GM12872 (cell line): ENCODE measurements around the gene ERRFI1.

ENCODE experiments used
- TF ChIP-seq, protein P1 (sequence below): IDR thresholded peaks from 3 replicates; pipeline ENCODE4 v1.5.1; 2011; ENCODE audit warnings: low read depth, mild to moderate bottlenecking, low read length, moderate library complexity; ENCODE audit not compliant: insufficient read depth

Gene ERRFI1

DNA sequence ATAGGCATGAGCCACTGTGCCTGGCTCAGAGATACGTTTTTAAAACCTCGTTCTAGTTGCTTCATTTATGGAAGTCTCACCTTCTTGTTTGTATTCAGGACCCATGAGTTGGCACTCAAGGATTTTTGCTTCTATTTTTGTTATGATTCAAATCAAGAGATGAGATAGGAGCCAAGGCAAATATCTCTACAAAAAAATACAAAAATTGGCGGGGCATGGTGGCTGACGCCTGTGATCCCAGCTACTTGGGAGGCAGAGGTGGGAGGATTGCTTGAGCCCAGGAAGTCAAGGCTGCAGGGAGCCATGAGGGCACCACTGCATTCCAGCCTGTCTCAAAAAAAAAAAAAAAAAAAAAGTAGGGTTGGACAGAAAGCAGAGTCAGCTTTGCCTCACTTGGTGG, 36.8 kb upstream of the ERRFI1 start:
- TF ChIP-seq, protein P1, sequence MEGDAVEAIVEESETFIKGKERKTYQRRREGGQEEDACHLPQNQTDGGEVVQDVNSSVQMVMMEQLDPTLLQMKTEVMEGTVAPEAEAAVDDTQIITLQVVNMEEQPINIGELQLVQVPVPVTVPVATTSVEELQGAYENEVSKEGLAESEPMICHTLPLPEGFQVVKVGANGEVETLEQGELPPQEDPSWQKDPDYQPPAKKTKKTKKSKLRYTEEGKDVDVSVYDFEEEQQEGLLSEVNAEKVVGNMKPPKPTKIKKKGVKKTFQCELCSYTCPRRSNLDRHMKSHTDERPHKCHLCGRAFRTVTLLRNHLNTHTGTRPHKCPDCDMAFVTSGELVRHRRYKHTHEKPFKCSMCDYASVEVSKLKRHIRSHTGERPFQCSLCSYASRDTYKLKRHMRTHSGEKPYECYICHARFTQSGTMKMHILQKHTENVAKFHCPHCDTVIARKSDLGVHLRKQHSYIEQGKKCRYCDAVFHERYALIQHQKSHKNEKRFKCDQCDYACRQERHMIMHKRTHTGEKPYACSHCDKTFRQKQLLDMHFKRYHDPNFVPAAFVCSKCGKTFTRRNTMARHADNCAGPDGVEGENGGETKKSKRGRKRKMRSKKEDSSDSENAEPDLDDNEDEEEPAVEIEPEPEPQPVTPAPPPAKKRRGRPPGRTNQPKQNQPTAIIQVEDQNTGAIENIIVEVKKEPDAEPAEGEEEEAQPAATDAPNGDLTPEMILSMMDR = no peak

DNA sequence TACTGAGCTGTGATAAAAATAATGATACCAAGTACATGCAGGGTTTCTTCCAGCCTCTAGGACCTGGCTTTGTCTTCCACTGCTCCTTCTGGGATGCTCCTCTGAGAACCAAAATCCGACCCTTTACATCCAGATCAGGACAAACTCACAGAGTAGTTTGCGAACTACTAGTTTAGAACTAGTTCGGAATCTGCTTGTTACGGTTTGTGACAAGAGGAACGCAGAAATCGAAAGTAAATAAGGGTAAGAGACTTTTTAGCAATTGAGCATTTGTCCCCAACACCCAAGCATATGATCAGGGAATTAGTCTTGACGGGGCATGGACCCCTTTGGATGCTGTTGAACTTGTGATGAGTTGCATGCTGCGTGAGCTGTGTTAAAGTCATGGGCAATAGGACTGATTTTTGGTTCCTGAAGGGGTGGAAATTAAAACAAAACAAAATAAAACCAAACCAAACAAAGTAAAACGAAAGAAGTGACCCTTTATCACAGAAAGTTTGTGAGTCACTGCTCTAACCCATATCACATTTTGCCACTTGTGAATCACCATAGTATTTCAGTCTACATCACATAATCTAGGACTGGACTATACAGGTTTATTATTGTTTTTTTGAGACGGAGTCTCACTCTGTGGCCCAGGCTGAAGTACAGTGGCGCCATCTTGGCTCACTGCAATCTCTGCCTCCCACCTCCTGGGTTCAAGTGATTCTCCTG, 35.7 kb upstream of the ERRFI1 start:
- TF ChIP-seq, protein P1 = no peak

DNA sequence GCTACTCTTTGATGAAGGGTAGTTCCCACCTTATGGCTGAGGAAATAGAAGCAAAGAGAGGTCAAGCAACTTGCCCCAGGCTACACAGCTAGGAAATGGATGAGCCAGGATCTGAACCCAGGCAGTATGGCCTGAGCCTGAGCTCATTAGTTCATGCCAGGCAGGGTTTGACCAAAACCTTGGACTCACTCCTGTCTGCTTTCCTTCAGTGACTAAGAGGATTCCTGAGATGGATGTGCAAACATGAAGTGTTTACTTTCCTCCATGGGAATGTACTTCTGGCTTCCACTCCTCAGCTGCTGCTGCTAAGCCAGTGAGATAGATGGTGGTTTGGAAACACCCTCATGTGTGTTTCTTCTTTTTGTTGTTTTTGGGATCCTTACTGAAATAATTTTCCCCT, 35.1 kb upstream of the ERRFI1 start:
- TF ChIP-seq, protein P1 = no peak

DNA sequence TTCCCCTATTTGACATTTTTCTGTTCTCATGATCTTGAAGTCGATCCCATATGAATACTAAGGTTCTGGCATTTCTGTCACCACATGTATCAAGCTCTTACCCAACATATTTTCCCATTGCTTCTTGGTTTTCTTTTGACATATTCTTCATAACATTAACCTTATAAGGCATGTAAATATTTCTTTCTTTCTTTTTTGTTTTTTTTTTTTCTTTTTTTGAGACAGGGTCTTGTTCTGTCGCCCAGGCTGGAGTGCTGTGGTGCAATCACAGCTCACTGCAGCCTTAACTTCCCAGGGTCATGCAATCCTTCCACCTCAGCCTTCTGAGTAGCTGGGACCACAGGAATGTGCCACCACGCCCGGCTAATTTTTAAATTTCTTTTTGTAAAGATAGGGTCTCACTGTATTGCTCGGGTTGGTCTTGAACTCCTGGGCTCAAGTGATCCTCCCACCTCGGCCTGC, 33.1 kb upstream of the ERRFI1 start:
- TF ChIP-seq, protein P1 = no peak

DNA sequence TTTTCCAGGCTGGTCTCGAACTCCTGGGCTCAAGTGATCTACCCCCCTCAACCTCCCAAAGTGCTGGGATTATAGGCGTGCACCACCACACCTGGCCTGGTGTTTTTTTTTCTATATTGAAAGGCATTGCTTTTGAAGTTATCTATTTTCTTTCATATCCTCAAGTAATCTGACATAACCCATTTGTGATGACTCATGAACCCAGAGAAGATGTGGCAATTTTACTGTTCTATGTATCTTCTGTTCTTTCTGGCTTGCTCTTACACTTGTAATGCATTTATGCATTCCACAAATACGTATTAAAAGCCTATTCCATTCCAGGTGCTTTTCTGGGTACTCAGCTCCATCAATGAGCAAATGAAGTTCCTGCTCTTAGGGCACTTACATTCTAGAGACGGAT, 29.9 kb upstream of the ERRFI1 start:
- TF ChIP-seq, protein P1 = no peak

DNA sequence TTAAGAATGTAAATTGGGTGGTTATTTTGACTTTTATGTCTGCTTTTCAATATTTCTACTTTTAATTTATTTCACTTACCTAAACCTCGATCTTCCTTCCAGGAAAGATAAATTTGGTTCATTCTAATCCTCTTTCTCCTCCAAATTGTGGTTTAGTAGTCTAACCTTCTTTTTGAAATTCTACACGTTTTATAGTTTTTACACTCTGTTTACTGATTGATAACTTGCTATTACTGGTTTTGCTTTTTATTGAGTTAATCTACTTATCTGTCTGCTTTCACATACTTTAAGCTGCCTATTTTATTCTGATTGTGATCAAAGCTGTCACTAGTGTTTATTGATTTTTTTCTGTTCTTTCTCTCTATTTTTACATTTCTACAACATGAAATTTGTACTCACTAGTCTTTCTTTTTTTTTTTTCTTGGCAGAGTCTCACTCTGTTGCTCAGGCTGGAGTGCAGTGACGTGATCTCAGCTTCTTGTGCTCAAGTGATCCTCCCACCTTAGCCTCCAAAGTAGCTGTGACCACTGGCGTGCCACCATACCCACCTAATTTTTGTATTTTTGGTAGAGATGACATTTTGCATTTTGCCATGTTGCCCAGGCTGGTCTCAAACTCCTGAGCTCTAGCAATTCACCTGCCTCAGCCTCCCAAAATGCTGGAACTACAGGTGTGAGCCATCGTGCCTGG, 27.9 kb upstream of the ERRFI1 start:
- TF ChIP-seq, protein P1 = no peak

DNA sequence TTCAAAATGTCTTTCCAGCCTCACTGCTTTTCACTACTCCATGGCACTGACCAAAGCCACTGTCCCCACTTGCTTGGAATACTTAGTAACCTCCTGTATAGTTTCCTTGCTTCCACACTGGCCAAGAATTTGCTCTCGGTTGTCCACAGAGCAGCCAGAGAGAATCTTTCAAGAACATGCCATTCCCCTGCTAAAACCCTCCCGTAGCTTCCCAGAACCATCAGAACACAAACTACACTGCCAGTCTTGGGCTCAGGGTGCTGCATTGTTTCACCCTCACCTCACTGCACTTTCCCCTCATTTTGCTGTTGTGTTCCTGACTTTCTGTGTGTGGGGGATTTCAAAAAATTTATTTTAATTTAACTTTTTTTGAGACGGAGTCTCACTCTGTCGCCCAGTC, 25.5 kb upstream of the ERRFI1 start:
- TF ChIP-seq, protein P1 = no peak
